Erythroblast (primary cell): ENCODE data around the gene MAD1L1.

Experiments used
- GATA1 ChIP-seq: IDR thresholded peaks from 2 replicates; pipeline ENCODE4 v1.6.1; 2011; ENCODE audit warnings: low read depth, mild to moderate bottlenecking, control low read depth, low read length, moderate library complexity
- POLR2A ChIP-seq: IDR thresholded peaks from 2 replicates; pipeline ENCODE4 v1.6.1; 2011; ENCODE audit warnings: mild to moderate bottlenecking, low read length

DNA sequence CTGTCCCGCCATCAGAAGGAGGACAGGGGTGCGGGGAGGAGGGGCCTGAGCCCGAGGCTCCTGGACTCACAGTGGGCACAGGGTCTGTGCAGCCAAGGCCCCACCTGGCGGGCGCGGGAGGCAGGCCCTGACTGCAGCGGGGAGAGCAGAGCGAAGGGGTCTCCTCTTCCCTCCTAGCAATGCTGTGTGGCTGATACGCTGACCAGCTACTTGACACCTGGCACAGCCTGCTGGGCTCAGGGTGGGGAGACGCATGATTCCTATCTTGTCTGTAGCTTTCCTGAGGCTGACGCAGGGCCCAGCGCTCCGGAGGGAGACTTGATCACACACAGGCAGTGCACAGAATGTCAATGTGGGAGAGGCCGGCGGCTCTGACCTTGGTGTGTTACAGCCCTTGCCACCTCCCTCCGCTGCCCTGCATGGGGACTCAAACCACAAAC, 387.8 kb downstream of the MAD1L1 start:
- TF ChIP-seq POLR2A: no peak
- no peak for TF ChIP-seq GATA1
